ENCODE measurements around the gene HMCN1.

The HMCN1 gene

GRCh38 chr1:185798505-185798904 lies 64.3 kb downstream of the HMCN1 start:
- peaks cover 16% of the 10 kb centered on the region; the same call in 1 of the 2 replicates for H3K9me3 ChIP-seq (ENCODE audit: insufficient read depth, low read length)
- no peaks in the 10 kb centered on the region for H3K27me3 ChIP-seq (ENCODE audit: insufficient read depth, insufficient read length)
- TF ChIP-seq ZNF274 (IDR thresholded peaks at IDR 0.05; ENCODE audit: low read depth, low read length) = no peak
- no peak for TF ChIP-seq SUZ12 (IDR thresholded peaks at IDR 0.05; ENCODE audit: extremely low read depth, insufficient read depth, insufficient read length)
- no peak for TF ChIP-seq YY1 (IDR thresholded peaks at IDR 0.05; ENCODE audit: insufficient read depth, insufficient read length)
- H3K4me3 ChIP-seq (ENCODE audit: insufficient read length, low read depth) = no peak overlapping the region
- no peak for DNase-seq (ENCODE audit: low read depth, low spot score)
- no peaks in the 10 kb centered on the region for H3K4me1 ChIP-seq (ENCODE audit: insufficient read depth, insufficient read length)
- H3K9ac ChIP-seq (ENCODE audit: insufficient read length, low read depth) = no peak overlapping the region
- no peaks in the 10 kb centered on the region for H3K36me3 ChIP-seq (ENCODE audit: insufficient read depth, insufficient read length, low read length)

GRCh38 chr1:185803241-185803640 lies 69.0 kb downstream of the HMCN1 start:
- H3K4me3 ChIP-seq (ENCODE audit: insufficient read length, low read depth) = no peak overlapping the region
- TF ChIP-seq SUZ12 (IDR thresholded peaks at IDR 0.05; ENCODE audit: extremely low read depth, insufficient read depth, insufficient read length) (no peak), ZNF274 (IDR thresholded peaks at IDR 0.05; ENCODE audit: low read depth, low read length) (no peak), YY1 (IDR thresholded peaks at IDR 0.05; ENCODE audit: insufficient read depth, insufficient read length) (no peak)
- H3K36me3 ChIP-seq (ENCODE audit: insufficient read depth, insufficient read length, low read length) = no peaks in the 10 kb centered on the region
- no peak for DNase-seq (ENCODE audit: low read depth, low spot score)
- no peaks in the 10 kb centered on the region for H3K4me1 ChIP-seq (ENCODE audit: insufficient read depth, insufficient read length)
- H3K27me3 ChIP-seq (ENCODE audit: insufficient read depth, insufficient read length) = no peaks in the 10 kb centered on the region
- H3K9me3 ChIP-seq (ENCODE audit: insufficient read depth, low read length) = peaks cover 12% of the 10 kb centered on the region; the same call in 1 of the 2 replicates
- H3K9ac ChIP-seq (ENCODE audit: insufficient read length, low read depth) = no peak overlapping the region

GRCh38 chr1:185804206-185804605 lies 70.0 kb downstream of the HMCN1 start:
- peaks cover 7% of the 10 kb centered on the region; the same call in 1 of the 2 replicates for H3K9me3 ChIP-seq (ENCODE audit: insufficient read depth, low read length)
- H3K4me1 ChIP-seq (ENCODE audit: insufficient read depth, insufficient read length) = no peaks in the 10 kb centered on the region
- H3K27me3 ChIP-seq (ENCODE audit: insufficient read depth, insufficient read length) = no peaks in the 10 kb centered on the region
- TF ChIP-seq SUZ12 (IDR thresholded peaks at IDR 0.05; ENCODE audit: extremely low read depth, insufficient read depth, insufficient read length) (no peak), YY1 (IDR thresholded peaks at IDR 0.05; ENCODE audit: insufficient read depth, insufficient read length) (no peak), ZNF274 (IDR thresholded peaks at IDR 0.05; ENCODE audit: low read depth, low read length) (no peak)
- no peak overlapping the region for H3K9ac ChIP-seq (ENCODE audit: insufficient read length, low read depth)
- no peak for DNase-seq (ENCODE audit: low read depth, low spot score)
- H3K4me3 ChIP-seq (ENCODE audit: insufficient read length, low read depth) = no peak overlapping the region
- H3K36me3 ChIP-seq (ENCODE audit: insufficient read depth, insufficient read length, low read length) = no peaks in the 10 kb centered on the region

GRCh38 chr1:185804608-185805007 lies 70.4 kb downstream of the HMCN1 start:
- no peaks in the 10 kb centered on the region for H3K4me1 ChIP-seq (ENCODE audit: insufficient read depth, insufficient read length)
- H3K9ac ChIP-seq (ENCODE audit: insufficient read length, low read depth) = no peak overlapping the region
- no peak overlapping the region for H3K4me3 ChIP-seq (ENCODE audit: insufficient read length, low read depth)
- H3K27me3 ChIP-seq (ENCODE audit: insufficient read depth, insufficient read length) = no peaks in the 10 kb centered on the region
- TF ChIP-seq SUZ12 (IDR thresholded peaks at IDR 0.05; ENCODE audit: extremely low read depth, insufficient read depth, insufficient read length) (no peak), ZNF274 (IDR thresholded peaks at IDR 0.05; ENCODE audit: low read depth, low read length) (no peak), YY1 (IDR thresholded peaks at IDR 0.05; ENCODE audit: insufficient read depth, insufficient read length) (no peak)
- peaks cover 3% of the 10 kb centered on the region; the same call in 1 of the 2 replicates for H3K9me3 ChIP-seq (ENCODE audit: insufficient read depth, low read length)
- H3K36me3 ChIP-seq (ENCODE audit: insufficient read depth, insufficient read length, low read length) = no peaks in the 10 kb centered on the region
- no peak for DNase-seq (ENCODE audit: low read depth, low spot score)

- no peak overlapping the region for H3K4me3 ChIP-seq (ENCODE audit: insufficient read length, low read depth)
These were observed 73.1 kb downstream of the HMCN1 start for GRCh38 chr1:185807275-185807674.

GRCh38 chr1:185808631-185809030 lies 74.4 kb downstream of the HMCN1 start:
- Histone ChIP-seq H3K4me1 (ENCODE audit: insufficient read depth, insufficient read length) (no peaks in the 10 kb centered on the region), H3K9me3 (ENCODE audit: insufficient read depth, low read length) (no peaks in the 10 kb centered on the region), H3K4me3 (ENCODE audit: insufficient read length, low read depth) (no peak overlapping the region), H3K9ac (ENCODE audit: insufficient read length, low read depth) (no peak overlapping the region), H3K27me3 (ENCODE audit: insufficient read depth, insufficient read length) (no peaks in the 10 kb centered on the region), H3K36me3 (ENCODE audit: insufficient read depth, insufficient read length, low read length) (no peaks in the 10 kb centered on the region)
- DNase-seq (ENCODE audit: low read depth, low spot score) = no peak
- TF ChIP-seq ZNF274 (IDR thresholded peaks at IDR 0.05; ENCODE audit: low read depth, low read length) (no peak), SUZ12 (IDR thresholded peaks at IDR 0.05; ENCODE audit: extremely low read depth, insufficient read depth, insufficient read length) (no peak), YY1 (IDR thresholded peaks at IDR 0.05; ENCODE audit: insufficient read depth, insufficient read length) (no peak)

More at GRCh38 chr1:185807275-185807674, 73.1 kb downstream of the HMCN1 start:
- no peaks in the 10 kb centered on the region for H3K4me1 ChIP-seq (ENCODE audit: insufficient read depth, insufficient read length)
- no peaks in the 10 kb centered on the region for H3K9me3 ChIP-seq (ENCODE audit: insufficient read depth, low read length)
- TF ChIP-seq ZNF274 (IDR thresholded peaks at IDR 0.05; ENCODE audit: low read depth, low read length) (no peak), SUZ12 (IDR thresholded peaks at IDR 0.05; ENCODE audit: extremely low read depth, insufficient read depth, insufficient read length) (no peak), YY1 (IDR thresholded peaks at IDR 0.05; ENCODE audit: insufficient read depth, insufficient read length) (no peak)
- H3K9ac ChIP-seq (ENCODE audit: insufficient read length, low read depth) = no peak overlapping the region
- DNase-seq (ENCODE audit: low read depth, low spot score) = no peak
- H3K36me3 ChIP-seq (ENCODE audit: insufficient read depth, insufficient read length, low read length) = no peaks in the 10 kb centered on the region
- H3K27me3 ChIP-seq (ENCODE audit: insufficient read depth, insufficient read length) = no peaks in the 10 kb centered on the region

- Histone ChIP-seq H3K36me3 (ENCODE audit: insufficient read depth, insufficient read length, low read length) (no peaks in the 10 kb centered on the region), H3K27me3 (ENCODE audit: insufficient read depth, insufficient read length) (no peaks in the 10 kb centered on the region), H3K9me3 (ENCODE audit: insufficient read depth, low read length) (no peaks in the 10 kb centered on the region), H3K9ac (ENCODE audit: insufficient read length, low read depth) (no peak overlapping the region), H3K4me1 (ENCODE audit: insufficient read depth, insufficient read length) (no peaks in the 10 kb centered on the region), H3K4me3 (ENCODE audit: insufficient read length, low read depth) (no peak overlapping the region)
- TF ChIP-seq SUZ12 (IDR thresholded peaks at IDR 0.05; ENCODE audit: extremely low read depth, insufficient read depth, insufficient read length) (no peak), YY1 (IDR thresholded peaks at IDR 0.05; ENCODE audit: insufficient read depth, insufficient read length) (no peak), ZNF274 (IDR thresholded peaks at IDR 0.05; ENCODE audit: low read depth, low read length) (no peak)
- DNase-seq (ENCODE audit: low read depth, low spot score) = no peak
These were observed 77.0 kb downstream of the HMCN1 start for GRCh38 chr1:185811073-185811709.

Data from NT2/D1 (cell line).